GM19035 (cell line): ENCODE measurements around the gene SEPTIN1.
"Not testable (repeated sequence)": the region's sequence is repeated elsewhere in the genome, so short reads cannot be mapped to it uniquely, and the experiment has no call there.

ENCODE experiments used
- ATAC-seq: cut with Tn5 transposase; IDR thresholded peaks from one replicate; pipeline ENCODE4 v1.9.1; 2021; ENCODE audit not compliant: unreplicated experiment

SEPTIN1 gene

DNA sequence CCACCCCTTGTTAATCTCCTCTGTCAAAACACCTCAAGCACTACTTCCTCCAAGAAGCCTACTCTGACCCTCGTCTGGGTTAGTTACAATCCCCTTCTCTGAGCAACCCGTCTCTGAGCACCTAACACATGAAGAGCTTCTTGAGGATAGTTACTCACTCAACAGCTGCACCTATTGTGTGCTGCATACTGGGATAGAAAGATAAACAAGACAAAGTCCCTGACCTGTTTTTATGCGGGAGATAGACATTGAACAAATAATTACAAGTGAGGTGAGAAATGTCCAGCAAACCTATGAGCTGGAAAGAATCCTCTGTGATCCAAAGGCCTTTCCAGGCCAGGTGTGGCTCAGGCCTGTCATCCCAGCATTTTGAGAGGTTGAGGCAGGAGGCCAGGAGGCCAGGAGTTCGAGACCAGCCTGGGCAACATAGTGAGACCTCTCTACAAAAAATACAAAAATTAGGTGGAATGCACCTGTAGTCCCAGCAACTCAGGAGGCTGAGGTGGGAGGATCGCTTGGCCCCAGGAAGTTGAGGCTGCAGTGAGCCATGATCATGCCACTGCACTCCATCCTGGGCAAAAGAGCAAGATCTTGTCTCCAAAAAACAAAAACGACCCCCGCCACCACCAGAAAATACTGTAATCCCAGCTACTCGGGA, 19.5 kb upstream of the SEPTIN1 start:
- no peak for ATAC-seq

DNA sequence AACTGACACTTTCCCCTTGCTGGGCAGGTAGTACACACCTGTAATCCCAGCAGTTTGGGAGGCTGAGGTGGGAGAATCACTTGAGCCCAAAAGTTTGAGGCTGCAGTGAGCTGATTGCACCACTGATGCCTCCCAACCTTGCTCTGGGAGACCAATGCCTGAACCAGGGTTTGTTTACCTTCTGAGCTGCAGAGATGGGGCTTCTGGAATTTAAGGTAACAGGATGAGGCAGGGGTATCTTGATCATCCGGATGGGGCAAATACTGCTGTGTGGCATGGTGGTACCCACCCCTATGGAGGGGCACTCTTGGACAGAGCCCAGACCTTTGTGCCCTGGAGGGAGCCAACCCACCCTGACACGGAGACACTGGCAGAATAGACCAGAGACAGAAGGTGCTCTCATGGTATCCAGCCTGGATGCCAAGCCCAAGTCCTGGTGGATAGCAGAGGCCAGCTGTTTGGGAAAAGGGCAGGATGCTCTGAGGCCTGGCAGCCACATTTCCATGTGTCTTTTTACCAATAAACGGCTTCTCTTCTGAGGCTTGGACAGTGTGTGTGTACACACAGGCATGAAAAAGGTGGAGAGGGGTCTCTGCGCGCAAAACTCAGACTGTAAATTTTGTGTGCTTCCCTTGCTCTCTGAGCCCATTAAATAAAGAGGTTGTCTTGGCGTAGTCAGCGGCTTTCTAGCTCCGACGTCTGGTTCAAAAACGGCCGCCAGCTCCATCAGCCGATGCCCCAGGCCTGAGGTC, 17.2 kb upstream of the SEPTIN1 start:
- no peak for ATAC-seq

DNA sequence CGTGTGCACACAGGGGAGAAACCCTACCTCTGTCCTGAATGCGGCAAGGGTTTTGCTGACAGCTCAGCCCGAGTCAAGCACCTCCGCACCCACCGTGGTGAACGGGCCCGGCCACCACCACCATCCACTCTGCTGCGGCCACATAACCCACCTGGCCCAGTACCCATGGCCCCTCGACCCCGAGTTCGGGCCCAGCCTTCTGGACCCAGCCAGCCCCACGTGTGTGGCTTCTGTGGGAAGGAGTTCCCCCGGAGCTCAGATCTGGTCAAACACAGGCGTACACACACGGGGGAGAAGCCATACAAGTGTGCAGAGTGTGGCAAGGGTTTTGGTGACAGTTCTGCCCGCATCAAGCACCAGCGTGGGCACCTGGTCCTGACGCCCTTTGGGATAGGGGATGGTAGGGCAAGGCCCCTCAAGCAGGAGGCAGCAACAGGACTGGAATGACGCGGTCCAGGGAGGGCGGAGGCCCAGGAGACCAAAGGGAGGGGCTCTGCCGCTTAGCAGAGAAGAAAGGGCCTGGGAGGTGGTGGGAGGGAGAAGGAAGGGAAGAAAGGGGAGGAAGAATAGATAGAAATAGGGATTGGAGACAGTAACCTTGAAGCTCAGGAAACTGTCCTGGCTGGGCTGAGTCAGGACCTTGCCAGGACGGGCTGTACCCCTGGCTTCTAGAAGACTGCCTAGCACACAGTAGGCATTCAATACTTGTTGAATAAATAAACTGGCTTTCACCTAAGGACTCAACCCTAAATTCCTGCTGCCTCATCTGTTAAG, 16.5 kb upstream of the SEPTIN1 start:
- ATAC-seq: no peak

DNA sequence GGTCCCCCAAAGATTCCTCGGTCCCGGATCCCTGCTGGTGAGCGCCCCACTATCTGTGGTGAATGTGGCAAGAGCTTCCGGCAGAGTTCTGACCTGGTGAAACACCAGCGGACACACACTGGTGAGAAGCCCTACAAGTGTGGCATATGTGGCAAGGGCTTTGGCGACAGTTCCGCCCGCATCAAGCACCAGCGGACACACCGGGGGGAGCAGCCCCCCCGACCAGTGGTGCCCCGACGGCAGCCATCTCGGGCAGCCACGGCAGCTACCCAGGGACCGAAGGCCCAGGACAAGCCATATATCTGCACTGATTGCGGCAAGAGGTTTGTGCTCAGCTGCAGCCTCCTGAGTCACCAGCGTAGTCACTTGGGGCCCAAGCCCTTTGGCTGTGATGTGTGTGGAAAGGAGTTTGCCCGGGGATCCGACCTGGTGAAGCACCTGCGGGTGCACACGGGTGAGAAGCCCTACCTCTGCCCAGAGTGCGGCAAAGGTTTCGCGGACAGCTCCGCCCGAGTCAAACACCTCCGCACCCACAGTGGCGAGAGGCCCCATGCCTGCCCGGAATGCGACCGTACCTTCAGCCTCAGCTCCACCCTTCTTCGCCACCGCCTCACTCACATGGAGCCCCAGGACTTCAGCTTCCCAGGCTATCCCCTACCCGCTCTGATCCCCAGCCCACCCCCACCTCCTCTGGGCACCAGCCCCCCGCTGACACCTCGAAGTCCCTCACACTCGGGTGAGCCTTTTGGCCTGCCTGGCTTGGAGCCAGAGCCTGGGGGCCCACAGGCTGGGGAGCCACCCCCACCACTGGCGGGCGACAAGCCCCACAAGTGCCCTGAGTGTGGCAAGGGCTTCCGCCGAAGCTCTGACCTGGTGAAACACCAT, 15.7 kb upstream of the SEPTIN1 start:
- ATAC-seq: no peak

DNA sequence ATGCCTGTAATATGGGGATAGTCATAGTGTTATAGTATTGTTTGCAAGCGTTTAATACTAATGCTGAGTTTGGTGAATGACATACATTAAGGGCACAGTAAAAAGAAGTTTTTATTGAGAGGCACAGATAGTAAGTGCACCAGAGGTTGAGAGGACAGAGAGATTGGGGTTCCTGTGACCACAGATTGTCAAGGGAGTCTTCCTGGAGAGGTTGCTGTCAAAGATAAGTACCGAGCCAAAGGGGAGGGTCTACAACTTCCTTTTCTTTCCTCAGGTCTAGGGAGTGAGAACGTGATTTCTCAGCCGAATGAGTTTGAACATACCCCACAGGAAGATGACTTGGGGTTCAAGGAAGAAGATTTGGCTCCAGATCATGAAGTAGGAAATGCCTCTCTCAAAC, 14.7 kb upstream of the SEPTIN1 start:
- no peak for ATAC-seq

DNA sequence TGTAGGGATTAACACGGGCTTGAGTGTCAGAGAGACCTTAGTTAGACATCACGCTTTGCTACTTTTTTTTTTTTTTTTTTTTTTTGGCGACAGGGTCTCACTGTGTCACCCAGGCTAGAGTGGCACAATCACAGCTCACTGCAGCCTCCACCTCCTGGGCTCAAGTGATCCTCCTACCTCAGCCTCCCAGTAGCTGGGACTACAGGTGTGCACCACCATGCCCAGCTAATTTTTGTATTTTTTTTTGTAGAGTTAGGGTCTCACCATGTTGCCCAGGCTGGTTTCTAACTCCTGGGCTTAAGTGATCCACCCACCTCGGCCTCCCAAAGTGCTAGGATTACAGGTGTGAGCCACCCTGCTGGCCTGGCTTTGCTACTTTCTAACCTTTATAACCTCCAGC, 14.3 kb upstream of the SEPTIN1 start:
- ATAC-seq: not testable (repeated sequence)

DNA sequence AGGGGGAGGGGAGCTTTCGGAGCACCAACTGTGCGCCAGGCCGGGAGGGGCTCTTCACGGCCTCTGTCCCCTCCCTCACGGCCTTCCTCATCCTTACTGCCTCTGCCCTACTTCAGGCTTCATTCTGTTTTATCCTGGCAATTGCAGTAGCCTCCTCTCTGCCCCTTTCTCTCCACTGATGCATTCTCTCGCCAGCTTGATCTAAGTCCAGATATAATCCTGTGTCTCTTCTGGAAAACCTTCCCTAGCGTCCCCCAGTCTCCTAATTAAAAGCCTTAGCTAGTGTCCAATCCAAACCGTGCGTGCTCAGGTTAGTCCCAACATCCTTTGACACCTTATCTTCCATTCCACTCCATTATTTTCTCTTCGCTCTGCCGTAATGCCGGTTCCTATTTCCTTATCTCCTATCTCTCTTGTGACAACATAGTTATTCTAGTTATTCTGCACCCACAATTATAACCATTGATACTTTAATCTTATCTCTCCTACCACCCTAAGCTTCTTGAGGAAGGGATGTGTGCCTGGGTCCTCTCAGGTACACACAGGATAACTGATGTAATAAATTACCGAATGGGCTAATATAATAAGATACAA, 13.7 kb upstream of the SEPTIN1 start:
- no peak for ATAC-seq

DNA sequence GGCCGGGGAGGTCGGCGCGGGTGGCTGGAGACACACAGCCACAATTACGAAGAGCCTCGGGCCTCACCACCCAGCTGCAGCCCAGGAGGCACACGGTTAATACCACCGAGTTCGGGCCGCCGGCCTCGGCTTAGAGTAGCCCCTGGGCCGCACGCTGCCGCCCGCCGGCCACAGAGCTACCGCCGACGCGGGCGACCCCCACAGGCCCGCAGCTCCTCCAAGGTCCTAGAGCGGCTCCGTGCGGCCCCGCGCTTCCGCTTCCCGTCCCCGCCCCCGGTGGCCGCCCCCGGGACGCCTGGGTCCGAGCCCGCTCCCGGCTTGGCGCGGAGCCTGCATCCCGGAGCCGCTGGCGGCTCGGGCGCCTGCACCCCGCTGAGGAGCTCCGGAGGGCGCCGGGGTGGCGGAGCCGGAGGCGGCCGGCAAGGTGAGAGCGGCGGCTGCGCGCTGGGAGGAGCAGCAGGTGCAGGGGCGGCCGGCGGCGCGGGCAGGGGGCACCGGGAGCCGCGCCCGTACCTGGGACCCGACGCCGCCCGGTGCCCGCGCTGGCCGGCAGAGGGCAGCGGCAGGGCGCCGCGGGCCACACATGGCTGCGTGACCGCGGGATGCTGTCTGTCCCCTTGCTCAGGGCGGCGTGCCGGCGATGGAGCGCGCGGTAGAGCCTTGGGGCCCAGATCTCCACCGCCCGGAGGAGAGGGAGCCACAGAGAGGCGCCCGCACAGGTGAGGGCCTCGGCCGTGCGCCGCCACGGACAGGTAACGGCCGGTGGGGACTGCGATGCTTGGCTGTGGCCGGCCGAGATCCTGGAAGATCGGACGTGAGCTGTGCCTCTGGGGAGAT, 13.0 kb upstream of the SEPTIN1 start, which contains the start of gene ZNF48:
Gene ZNF48, plus strand, starts transcription at position 266 of the 837 bp plus-strand sequence. Its CDS starts 375 bp downstream, at position 641.
- peak; percentile 65 for ATAC-seq

DNA sequence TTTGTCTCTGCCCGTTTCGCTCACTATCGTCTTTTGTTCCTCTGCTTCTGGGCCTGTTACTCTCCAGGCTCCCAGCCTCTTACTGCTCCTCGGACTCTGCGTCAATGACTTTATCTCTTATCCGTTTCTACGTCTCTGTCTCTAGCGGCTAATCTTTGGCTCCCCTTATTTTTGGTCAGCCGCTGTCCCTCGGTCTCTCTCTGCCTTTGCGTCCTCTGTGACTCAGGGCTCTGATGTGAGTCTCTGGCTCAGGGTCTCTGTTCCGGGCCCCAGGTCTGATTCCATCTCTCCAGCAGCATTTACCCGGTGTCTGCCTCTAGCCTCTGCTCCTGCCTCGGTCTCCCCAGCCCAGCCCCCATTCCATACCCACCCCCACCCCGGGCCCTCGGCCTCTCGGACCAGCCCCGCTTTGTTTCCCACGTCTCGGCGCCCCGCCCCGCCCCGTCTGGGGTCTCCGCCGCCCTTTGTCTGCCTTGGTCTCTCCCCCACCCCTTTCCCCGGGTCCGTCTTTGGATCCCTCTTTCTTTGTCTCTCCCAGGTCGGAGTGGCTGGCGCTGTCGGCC, 12.3 kb upstream of the SEPTIN1 start:
- ATAC-seq: no peak

DNA sequence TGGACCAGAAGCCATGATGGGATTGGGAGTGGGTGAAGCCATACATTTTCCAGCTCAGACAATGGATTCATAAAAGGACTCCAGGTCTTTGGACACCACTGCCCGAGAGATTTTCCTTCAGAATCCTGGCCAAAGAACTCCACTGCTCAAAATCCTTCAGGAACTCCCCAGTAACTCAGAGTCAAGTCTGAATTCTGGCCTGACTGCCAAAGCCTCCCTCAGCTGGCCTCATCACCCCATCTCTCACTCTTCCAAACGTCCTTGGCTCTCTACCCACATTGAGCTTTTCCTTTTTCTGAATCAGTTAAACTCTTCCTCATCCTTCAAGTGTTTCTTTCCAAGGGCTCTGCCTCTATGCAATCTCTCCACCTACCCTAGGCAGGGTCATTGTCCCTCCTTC, 1.2 kb upstream of the SEPTIN1 start:
- no peak for ATAC-seq

DNA sequence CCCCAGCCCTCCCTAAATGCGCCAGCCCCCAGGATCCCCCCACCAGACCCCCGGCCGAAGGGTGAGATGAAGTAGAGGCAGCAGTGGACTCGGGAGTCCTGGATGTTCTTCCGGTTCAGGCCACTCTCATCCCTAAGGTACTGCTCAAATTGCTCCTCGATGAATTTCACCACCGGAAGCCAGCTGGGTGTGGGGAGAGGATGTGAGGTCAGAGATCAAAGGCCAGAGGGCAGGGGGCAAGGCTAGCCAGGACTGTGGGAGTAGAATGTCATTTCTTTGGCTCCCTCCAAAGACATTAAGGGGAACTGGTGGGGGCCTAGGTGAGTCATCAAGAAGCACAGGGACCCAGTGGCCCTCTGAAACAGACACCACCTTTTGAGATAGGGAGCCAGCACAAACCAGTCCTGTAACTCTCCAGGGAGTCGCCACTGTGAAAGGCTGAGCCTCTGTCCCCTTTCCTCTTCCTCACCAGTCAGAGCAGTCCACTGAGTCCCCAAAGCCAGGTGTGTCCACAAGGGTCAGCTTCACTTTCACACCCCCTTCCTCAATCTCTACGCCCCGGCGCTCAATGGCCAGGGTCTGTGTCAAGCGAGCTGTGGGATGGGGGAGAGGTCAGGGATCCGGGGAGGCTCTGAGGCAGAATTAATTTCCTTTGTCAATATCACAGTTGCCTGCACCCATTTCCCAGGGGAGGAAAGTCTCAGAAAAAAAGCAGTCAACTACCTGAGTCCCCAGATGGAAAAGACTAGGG, 895 bp downstream of the SEPTIN1 start:
- ATAC-seq: no peak

DNA sequence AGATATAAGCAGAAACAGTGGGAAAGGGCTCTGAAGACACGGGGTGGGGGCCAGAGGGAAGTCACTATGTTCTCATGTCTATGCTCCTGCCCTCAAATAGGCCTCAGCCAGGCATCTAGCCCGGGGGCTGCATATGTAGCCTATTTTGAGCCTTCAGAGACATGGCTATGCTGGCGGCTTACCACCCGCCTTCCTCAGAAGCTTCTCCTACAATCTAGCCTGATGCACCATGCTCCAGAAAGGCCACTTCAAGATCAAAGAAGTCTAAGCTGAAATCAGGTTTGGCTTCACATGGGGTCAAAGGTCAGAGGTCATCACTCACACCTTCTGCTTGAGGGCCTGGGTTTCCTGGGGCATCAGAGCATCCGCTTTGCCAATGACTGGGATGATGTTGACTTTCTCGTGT, 1.6 kb downstream of the SEPTIN1 start:
- no peak for ATAC-seq

DNA sequence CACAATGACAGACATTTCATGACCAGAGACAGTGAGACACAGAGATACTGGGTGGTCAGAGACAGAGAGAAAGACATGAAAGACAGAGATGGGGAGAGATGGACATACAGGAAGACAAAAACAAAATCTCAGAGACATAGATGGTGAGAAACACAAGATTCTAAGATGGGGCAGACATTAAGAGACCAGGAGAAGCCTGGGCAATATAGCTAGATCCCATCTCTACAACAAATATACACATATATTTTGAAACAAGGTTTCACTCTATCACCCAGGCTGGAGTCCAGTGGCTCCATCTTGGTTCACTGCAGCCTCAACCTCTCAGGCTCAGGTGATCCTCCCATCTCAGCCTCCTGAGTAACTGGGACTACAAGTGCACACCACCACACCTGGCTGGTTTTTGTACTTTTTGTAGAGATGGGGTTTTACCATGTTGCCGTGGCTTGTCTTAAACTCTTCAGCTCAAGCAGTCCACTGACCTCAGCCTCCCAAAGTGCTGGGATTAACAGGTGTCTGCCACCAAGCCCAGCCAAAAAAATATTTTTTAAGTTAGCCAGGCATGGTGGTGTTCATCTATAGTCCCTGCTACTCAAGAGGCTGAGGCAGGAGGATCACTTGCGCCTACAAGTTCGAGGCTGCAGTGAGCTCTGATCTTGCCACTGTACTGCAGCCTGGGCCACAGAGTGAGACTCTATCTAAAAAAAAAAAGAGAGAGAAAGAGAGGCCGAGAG, 2.1 kb downstream of the SEPTIN1 start:
- no peak for ATAC-seq

DNA sequence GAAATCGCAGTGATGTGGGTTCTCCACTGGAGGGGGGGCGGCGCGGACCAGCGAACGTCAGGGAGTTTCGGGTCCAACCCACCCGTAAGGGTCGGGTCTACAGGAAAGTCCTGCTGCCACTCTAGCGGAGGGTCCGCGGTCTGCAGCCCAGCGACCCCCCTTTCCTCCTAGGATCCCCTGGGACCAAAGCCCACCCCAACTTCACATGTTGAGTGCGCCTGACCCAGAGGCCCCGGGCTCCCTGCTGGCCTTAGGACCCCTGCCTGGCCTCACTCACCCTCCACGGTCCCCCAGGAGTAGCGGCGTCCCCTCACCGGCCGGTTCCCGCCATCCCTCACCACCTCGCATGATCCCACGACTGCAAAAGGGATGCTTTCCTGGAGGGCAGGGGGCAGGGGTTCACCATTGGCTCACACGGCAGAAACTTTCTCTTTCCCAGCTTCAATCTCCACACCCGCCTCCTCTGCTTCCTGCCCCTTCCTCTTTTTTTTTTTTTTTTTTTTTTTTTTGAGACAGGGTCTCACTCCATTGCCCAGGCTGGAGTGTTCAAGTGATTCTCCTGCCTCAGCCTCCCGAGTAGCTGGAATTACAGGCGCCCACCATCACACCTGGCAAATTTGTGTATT, 3.1 kb downstream of the SEPTIN1 start:
- no peak for ATAC-seq

DNA sequence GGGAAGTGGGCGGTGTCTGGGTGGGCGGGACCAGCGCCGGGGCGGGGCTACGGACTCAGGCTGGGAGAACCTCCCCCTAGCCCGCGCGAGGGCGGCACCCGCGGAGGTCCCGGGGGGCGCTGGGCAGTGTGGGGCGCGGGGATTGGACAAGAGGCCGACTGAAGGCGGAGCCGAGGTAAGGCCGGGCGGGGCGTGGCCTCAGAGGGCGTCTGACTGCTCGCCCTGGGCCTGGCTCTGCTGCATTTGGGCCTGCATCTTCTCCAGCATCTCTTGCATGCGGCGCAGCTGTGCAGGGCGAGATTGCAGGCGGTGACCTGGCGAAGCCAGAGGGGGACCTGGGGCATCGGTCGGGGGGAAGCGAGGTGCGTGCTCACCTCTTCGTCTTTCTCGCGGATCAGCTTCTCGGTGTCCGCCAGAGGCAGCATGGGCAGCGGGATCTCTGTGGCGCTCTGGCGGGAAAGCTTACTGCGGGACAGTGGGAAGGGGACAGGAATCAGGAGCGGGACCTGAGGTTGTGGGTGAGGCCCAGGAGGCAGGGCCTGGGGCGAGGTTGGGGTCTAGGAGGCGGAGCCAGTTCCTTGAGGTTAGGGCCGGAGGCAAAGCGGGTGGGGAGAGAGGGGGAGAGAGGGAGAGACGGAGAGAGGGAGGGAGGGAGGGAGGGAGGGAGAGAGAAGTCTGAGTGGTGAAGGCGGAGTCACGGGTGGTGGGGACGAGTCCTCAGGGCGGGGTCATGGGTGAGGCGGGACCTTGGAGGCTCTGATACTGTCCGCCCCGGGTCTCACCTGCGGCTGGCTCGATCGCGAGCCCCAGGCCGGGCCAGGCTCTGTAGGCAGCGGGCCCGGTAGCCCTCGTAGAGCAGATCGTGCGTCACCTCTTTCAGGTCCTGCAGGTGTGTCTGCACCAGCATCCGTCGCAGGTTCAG, 3.9 kb downstream of the SEPTIN1 start:
- peak; percentile 89 for ATAC-seq

DNA sequence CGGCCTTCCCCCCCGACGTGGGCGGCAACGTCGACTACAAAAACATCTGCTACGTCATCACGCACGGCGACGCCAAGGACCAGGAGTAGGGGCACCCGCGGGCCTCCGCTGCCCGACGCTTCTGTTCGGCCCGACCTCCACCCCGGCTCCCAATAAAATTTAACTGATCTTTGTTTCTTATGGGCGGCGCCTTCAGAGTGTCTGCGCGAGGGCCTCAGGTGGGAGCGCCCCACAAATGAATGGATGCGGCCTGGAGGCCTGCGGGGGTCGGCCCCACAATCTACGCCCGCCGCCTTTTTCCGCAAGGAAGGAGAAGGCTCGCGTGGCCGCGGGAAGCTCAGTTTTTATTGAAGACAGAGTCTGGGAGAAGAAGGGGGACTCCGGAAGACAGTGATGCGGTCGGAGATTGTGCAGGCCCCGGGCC, 4.5 kb downstream of the SEPTIN1 start:
- peak; percentile 43 for ATAC-seq
